Measurements from ENCODE around the gene ITPR1. TPM values are rescaled to one million over a fixed set of nuclear protein-coding genes. Genes with fewer than 3 reads are reported as not detected.

Gene ITPR1
- total and polyA plus RNA-seq, 12 donors, result 9.7 to 40.3 (median 18.8) TPM

GRCh38 chr3:4528819-4529600 is 35.9 kb downstream of the ITPR1 start:
- Histone ChIP-seq H3K9me3 (no peaks in the 10 kb centered on the region), H3K4me1 (peaks cover 0 to 85% (median 52%) of the 10 kb centered on the region in 9 donors), H3K27ac (no peak overlapping the region), H3K36me3 (no peaks in the 10 kb centered on the region), H3K27me3 (no peaks in the 10 kb centered on the region), H3K4me3 (no peak overlapping the region)
- intact Hi-C loops (cut with DNase I), result no loop called here
- DNase-seq, result no peak
- 79 to 85% methylated on average over 5 of the region's 5 CpGs for WGBS, 2 donors
- peak in 1 of 8 donors; percentile 50 for ATAC-seq
- TF ChIP-seq, protein P1, sequence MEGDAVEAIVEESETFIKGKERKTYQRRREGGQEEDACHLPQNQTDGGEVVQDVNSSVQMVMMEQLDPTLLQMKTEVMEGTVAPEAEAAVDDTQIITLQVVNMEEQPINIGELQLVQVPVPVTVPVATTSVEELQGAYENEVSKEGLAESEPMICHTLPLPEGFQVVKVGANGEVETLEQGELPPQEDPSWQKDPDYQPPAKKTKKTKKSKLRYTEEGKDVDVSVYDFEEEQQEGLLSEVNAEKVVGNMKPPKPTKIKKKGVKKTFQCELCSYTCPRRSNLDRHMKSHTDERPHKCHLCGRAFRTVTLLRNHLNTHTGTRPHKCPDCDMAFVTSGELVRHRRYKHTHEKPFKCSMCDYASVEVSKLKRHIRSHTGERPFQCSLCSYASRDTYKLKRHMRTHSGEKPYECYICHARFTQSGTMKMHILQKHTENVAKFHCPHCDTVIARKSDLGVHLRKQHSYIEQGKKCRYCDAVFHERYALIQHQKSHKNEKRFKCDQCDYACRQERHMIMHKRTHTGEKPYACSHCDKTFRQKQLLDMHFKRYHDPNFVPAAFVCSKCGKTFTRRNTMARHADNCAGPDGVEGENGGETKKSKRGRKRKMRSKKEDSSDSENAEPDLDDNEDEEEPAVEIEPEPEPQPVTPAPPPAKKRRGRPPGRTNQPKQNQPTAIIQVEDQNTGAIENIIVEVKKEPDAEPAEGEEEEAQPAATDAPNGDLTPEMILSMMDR (IDR thresholded peaks at IDR 0.05), result no peak

GRCh38 chr3:4529876-4530588 is 36.9 kb downstream of the ITPR1 start:
- peaks cover 0 to 85% (median 52%) of the 10 kb centered on the region in 9 donors for H3K4me1 ChIP-seq
- no peak overlapping the region for H3K4me3 ChIP-seq
- intact Hi-C loops (cut with DNase I), result loop anchor here in 2 of 10 donors (5.0 kb wide), 2 partner anchors 38 to 52 kb away; partner anchors contain the start of gene ITPR1 (in 1 of the 2)
- H3K9me3 ChIP-seq, result no peaks in the 10 kb centered on the region
- TF ChIP-seq, protein P1 (IDR thresholded peaks at IDR 0.05), result no peak
- 91 to 93% methylated on average over 7 of the region's 7 CpGs for WGBS, 2 donors
- no peak for DNase-seq
- H3K27me3 ChIP-seq, result no peaks in the 10 kb centered on the region
- no peaks in the 10 kb centered on the region for H3K36me3 ChIP-seq
- H3K27ac ChIP-seq, result no peak overlapping the region
- no peak for ATAC-seq

DNA sequence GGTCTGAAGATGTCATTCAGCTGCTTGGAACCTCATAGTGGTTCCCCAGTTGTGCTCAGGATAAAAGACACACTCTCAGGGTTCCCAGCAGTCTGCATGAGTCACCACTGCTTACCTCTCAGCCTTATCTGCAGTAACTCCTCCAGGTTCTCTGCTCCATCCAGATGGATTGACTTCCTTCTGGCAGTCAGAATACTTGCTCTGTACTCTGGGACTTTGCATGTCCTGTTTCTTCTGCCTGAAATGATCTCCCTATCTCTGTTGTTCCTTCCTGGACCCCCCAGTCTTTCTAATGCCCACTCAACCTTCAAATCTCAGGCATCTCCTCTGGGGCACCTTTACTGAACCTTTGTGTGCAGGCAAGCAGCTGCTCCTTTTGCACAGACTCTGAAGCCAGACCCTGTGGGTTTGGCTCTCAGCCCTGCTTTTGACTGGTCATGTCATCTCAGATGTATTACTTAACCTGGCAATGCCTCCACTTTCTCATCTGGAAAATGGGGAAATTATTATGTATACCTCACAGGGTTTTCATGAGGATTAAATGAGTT is 38.4 kb downstream of the ITPR1 start:
- H3K9me3 ChIP-seq, result no peaks in the 10 kb centered on the region
- intact Hi-C loops (cut with DNase I), result loop anchor here in 2 of 10 donors (5.0 kb wide), 2 partner anchors 39 to 51 kb away; partner anchors contain the start of gene ITPR1 (in 1 of the 2)
- H3K27me3 ChIP-seq, result no peaks in the 10 kb centered on the region
- DNase-seq, result no peak
- H3K4me3 ChIP-seq, result no peak overlapping the region
- ATAC-seq, result peak in 2 of 8 donors; percentile 8 to 39
- peaks cover 0 to 79% (median 58%) of the 10 kb centered on the region in 9 donors for H3K4me1 ChIP-seq
- H3K27ac ChIP-seq, result peak overlapping the region in 5 of 10 donors; percentile 1 to 64 (median 51)
- TF ChIP-seq, protein P1 (IDR thresholded peaks at IDR 0.05), result no peak
- H3K36me3 ChIP-seq, result no peaks in the 10 kb centered on the region

DNA sequence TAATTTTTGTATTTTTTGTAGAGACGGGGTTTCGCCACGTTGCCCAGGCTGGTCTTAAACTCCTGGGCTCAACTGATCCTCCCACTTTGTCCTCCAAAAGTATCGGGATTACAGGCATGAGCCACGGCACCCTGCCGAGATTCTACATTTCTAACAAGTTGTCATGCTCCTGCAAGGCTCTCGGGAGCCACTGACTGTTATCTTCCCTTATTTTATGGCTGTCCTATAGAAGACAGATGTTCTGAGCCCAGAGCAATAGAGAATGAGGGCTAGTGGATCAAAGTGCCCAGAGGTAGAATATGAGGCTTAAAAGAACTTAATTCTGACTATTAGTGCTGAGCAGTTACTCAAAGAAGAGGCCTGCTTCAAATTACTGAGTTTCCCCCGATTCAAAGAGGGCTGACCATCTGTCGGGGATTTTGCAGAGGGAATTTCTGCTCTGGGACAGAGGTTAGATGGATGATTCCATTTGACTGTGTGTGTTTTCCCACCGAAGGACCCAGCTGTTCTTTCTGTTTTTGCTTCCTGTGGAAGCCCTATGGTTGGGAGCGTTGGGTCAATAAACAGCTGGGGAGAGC is 39.5 kb downstream of the ITPR1 start:
- peak overlapping the region in 8 of 10 donors; percentile 31 to 64 (median 50) for H3K27ac ChIP-seq
- no peaks in the 10 kb centered on the region for H3K27me3 ChIP-seq
- peaks cover 0 to 10% (median 2%) of the 10 kb centered on the region in 11 donors for H3K9me3 ChIP-seq
- intact Hi-C loops (cut with DNase I), result loop anchor here in 2 of 10 donors (5.0 kb wide), 2 partner anchors 40 to 50 kb away; partner anchors contain the start of gene ITPR1 (in 1 of the 2)
- H3K36me3 ChIP-seq, result no peaks in the 10 kb centered on the region
- ATAC-seq (peak in 7 of 8 donors; percentile 41 to 74 (median 46)), DNase-seq (peak in 1 of 2 donors; percentile 28)
- peaks cover 0 to 82% (median 59%) of the 10 kb centered on the region in 9 donors for H3K4me1 ChIP-seq
- TF ChIP-seq, protein P1 (IDR thresholded peaks at IDR 0.05), result no peak
- 68 to 73% methylated on average over 11 of the region's 11 CpGs for WGBS, 2 donors
- H3K4me3 ChIP-seq, result no peak overlapping the region

Measured in heart right ventricle (tissue), 16 donors.